WI38 (cell line): Measurements from ENCODE around the gene TNFRSF13B.
"Not testable (repeated sequence)": the region's sequence is repeated elsewhere in the genome, so short reads cannot be mapped to it uniquely, and the experiment has no call there.

Experiments used
- H3K4me3 ChIP-seq: 2 replicates; pipeline ENCODE4 v1.5.1; 2011; ENCODE audit warnings: low read depth, mild to moderate bottlenecking, control low read depth, low read length
- CTCF ChIP-seq: IDR thresholded peaks from 2 replicates; pipeline ENCODE4 v1.5.1; 2012; ENCODE audit warnings: low read depth, mild to moderate bottlenecking, control low read depth, low read length

The TNFRSF13B gene

DNA sequence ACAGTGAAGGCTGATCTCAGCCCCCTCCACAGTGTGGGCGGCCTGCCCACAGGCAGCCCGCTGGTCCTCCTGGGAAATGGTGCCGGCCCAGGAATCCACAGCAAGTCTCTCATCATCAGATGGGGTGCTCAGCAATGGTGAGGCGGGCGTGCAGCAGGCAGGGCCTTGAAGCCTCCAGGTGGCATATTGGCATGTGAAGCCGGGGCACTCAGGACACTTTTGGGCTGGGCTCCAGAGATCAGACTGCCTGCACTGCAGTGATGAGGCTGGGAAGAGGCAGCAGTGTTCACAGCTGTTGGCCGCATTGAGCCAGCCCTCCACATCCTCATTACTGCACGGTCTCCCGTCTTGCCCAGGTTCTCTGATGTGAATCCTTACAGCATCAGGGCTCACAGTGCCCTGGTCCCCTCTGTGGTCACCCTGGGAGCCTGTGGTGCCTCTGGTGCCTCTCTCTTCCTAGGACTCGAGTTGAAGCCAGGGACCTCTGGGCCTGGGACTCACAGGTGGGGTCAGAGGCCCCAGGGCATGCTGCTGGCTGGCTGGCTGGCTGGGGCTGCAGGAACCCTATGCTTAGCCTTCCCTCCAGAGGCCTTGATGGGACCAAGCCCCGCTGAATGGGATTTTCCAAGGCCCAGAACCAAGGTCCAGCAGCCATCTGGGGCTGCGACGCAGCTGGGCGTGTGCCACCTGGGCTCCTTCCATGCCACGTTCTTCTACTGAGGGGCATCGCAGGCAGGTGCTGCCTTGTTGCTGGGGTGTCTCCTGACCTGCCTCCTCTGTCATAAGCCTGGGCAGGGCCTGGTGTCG is 48.6 kb downstream of the TNFRSF13B start:
- no peak for TF ChIP-seq CTCF
- no peak overlapping the region for H3K4me3 ChIP-seq

DNA sequence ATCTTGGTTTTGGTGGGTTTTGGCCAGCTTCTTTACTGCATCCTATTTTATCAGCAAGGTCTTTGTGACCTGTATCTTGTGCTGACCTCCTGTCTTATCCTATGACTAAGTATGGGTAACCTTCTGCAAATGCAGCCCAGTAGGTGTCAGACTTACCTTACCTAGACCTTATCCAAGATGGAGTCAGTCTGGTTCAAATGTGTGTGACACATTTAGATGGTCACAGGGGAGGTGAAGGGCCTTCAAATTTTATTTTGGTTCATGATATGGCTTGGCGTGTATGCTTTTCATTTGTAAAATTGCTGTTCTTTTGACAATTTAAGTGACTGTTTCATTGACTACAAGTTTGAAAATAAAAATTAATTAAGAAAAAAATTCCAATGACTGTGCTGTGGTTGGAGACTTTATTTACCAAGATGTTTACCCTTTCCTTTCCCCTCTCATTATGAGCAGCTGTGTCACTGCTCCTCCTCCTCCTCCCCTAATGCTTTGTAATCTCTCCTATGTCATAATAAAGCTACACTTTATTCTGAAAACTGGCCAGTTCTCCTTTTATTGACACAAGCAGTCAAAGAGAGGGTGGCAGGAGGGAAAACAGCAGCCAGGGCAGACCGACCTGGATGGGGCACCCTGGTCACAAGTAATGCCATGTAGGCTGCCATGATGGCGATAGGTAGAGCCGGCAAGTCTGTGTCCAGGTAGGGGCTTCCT is 49.4 kb downstream of the TNFRSF13B start:
- H3K4me3 ChIP-seq = no peak overlapping the region

DNA sequence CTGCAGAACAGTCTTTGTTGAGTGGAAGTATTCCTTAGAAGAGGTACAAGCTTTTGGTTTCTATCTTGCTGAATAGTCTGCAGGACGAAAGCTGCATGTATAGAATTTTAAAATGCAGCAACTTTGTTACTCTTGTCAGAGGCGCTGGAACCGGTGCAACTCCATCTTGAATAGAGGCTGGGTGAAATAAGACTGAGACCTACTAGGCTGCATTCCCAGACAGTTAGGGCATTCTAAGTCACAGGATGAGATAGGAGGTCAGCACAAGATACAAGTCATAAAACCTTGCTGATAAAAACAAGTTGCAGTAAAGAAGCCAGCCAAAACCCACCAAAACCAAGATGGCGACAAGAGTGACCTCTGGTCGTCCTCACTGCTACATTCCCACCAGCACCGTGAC is 50.5 kb downstream of the TNFRSF13B start:
- H3K4me3 ChIP-seq = not testable (repeated sequence)

More for the DNA sequence above, 49.4 kb downstream of the TNFRSF13B start:
- TF ChIP-seq CTCF = no peak

GRCh38 chr17:16920628-16921020 is 51.3 kb downstream of the TNFRSF13B start:
- no peak for TF ChIP-seq CTCF
- no peak overlapping the region for H3K4me3 ChIP-seq

DNA sequence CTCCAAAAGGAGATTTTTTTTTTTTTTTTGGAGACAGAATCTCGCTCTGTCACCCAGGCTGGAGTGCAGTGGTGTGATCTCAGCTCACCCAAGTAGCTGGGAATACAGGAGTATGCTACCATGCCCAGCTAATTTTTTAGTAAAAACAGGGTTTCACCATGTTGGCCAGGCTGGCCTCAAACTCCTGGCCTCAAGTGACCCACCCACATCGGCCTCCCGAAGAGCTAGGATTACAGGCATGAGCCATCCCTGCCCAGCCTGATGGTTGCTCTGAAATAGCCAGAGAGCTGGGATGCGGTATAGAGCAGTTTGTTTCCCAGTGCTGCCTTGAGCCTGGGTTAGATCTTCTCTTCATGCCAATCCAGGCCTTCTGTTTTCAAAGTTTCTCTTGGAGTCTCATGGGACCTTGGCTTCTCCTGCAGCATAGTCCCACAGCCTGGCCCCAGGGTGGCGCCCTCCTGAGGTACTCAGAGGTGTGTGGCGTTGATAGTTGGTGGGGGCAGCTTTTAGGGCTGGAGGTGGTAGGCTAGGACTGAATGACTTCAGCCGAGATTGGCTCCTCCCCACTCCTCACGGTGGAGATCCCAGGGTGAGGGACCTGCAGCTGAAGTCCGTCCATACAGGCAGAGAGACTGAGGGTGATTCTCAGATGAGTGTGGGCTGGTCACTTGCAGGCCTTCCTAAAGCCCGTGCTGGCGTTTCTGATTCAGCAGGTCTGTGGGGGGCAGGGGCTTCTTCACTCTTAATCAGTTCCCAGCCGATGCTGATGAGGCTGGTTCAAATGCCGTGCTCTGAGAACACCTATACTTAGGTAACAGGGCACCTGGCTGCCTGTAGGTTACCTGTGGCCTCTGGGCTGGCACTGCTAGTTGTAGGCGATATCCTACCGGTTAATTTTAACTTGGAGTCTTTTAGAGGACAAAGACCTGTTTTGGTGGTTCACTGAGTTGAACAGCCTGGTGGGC is 52.0 kb downstream of the TNFRSF13B start:
- TF ChIP-seq CTCF = no peak
- no peak overlapping the region for H3K4me3 ChIP-seq

GRCh38 chr17:16918443-16918842 is 53.5 kb downstream of the TNFRSF13B start:
- TF ChIP-seq CTCF = no peak
- no peak overlapping the region for H3K4me3 ChIP-seq

GRCh38 chr17:16917671-16918394 is 54.1 kb downstream of the TNFRSF13B start:
- H3K4me3 ChIP-seq = no peak overlapping the region
- TF ChIP-seq CTCF = no peak
